ENCODE data around the gene TSPYL4.

GRCh38 chr6:116256694-116257093 is 2.8 kb upstream of the TSPYL4 start:
- no peak for TF ChIP-seq POLR2AphosphoS5 (IDR thresholded peaks at IDR 0.05; ENCODE audit: low read depth, low read length)
- TF ChIP-seq REST (IDR thresholded peaks at IDR 0.05; ENCODE audit: insufficient read depth in 1 of 2, low read depth in 2 of 2, low read length in 2 of 2), result no peak

Data from PFSK-1 (cell line).